ENCODE results near the gene NEGR1. TPM values are rescaled to one million over a fixed set of nuclear protein-coding genes. Genes with fewer than 3 reads are reported as not detected.

NEGR1 gene
- total and polyA plus RNA-seq, 4 donors: 0.08 to 0.14 (median 0.12) TPM; not detected in 1

DNA sequence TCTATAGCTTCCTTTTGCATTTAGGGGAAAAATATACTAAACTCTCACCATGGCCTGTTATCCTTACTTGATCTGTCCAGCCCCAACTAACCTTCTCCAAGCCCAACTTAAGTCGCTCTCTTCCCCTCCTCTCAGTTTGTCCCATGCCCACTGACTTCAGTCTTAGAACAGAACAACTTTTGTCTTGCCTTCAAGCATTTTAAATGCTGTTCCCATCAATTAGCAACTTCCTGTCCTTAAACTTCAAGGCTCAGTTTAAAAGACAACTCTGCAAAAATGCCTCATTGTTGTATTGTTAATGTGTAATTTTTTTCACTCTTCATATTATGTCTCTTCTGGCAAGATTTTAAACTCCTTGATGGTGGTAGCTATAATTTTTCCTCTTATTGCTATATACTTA, 526.9 kb downstream of the NEGR1 start:
- Histone ChIP-seq H3K9me3 (ENCODE audit: control insufficient read depth in 4 of 4, low read length in 3 of 4) (no peaks in the 10 kb centered on the region), H3K27me3 (ENCODE audit: control insufficient read depth in 4 of 4, insufficient read depth in 4 of 4, low read length in 3 of 4) (no peaks in the 10 kb centered on the region), H3K9ac (ENCODE audit: low read depth in 1 of 2, low read length in 2 of 2) (no peak overlapping the region), H3K4me3 (ENCODE audit: low read depth in 1 of 3, low read length in 3 of 3) (no peak overlapping the region), H3K36me3 (ENCODE audit: control insufficient read depth in 4 of 4, insufficient read depth in 3 of 4, low read depth in 1 of 4, low read length in 3 of 4) (no peaks in the 10 kb centered on the region), H3K27ac (ENCODE audit: low read depth in 1 of 2, low read length in 2 of 2) (no peak overlapping the region), H3K4me1 (ENCODE audit: control insufficient read depth in 4 of 4, insufficient read depth in 4 of 4, low read length in 3 of 4) (no peaks in the 10 kb centered on the region)
- TF ChIP-seq HNF4G (IDR thresholded peaks at IDR 0.05) (no peak), TAF1 (conservative IDR thresholded peaks at IDR 0.05) (no peak), FOXA2 (IDR thresholded peaks at IDR 0.05) (no peak), JUND (IDR thresholded peaks at IDR 0.05) (no peak), HNF4A (conservative IDR thresholded peaks at IDR 0.05) (no peak), RAD21 (IDR thresholded peaks at IDR 0.05) (no peak), EGR1 (IDR thresholded peaks at IDR 0.05; ENCODE audit: low read depth in 2 of 2) (no peak), YY1 (IDR thresholded peaks at IDR 0.05) (no peak), RXRA (IDR thresholded peaks at IDR 0.05) (no peak), FOXA1 (IDR thresholded peaks at IDR 0.05) (no peak), NR2F2 (IDR thresholded peaks at IDR 0.05) (no peak)
- TF ChIP-seq, protein P1, sequence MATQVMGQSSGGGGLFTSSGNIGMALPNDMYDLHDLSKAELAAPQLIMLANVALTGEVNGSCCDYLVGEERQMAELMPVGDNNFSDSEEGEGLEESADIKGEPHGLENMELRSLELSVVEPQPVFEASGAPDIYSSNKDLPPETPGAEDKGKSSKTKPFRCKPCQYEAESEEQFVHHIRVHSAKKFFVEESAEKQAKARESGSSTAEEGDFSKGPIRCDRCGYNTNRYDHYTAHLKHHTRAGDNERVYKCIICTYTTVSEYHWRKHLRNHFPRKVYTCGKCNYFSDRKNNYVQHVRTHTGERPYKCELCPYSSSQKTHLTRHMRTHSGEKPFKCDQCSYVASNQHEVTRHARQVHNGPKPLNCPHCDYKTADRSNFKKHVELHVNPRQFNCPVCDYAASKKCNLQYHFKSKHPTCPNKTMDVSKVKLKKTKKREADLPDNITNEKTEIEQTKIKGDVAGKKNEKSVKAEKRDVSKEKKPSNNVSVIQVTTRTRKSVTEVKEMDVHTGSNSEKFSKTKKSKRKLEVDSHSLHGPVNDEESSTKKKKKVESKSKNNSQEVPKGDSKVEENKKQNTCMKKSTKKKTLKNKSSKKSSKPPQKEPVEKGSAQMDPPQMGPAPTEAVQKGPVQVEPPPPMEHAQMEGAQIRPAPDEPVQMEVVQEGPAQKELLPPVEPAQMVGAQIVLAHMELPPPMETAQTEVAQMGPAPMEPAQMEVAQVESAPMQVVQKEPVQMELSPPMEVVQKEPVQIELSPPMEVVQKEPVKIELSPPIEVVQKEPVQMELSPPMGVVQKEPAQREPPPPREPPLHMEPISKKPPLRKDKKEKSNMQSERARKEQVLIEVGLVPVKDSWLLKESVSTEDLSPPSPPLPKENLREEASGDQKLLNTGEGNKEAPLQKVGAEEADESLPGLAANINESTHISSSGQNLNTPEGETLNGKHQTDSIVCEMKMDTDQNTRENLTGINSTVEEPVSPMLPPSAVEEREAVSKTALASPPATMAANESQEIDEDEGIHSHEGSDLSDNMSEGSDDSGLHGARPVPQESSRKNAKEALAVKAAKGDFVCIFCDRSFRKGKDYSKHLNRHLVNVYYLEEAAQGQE (IDR thresholded peaks at IDR 0.05): no peak
- TF ChIP-seq, protein P2, sequence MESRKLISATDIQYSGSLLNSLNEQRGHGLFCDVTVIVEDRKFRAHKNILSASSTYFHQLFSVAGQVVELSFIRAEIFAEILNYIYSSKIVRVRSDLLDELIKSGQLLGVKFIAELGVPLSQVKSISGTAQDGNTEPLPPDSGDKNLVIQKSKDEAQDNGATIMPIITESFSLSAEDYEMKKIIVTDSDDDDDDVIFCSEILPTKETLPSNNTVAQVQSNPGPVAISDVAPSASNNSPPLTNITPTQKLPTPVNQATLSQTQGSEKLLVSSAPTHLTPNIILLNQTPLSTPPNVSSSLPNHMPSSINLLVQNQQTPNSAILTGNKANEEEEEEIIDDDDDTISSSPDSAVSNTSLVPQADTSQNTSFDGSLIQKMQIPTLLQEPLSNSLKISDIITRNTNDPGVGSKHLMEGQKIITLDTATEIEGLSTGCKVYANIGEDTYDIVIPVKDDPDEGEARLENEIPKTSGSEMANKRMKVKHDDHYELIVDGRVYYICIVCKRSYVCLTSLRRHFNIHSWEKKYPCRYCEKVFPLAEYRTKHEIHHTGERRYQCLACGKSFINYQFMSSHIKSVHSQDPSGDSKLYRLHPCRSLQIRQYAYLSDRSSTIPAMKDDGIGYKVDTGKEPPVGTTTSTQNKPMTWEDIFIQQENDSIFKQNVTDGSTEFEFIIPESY (IDR thresholded peaks at IDR 0.05): no peak
- TF ChIP-seq, protein P3, sequence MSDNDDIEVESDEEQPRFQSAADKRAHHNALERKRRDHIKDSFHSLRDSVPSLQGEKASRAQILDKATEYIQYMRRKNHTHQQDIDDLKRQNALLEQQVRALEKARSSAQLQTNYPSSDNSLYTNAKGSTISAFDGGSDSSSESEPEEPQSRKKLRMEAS (IDR thresholded peaks at IDR 0.05): no peak
- TF ChIP-seq, protein P4, sequence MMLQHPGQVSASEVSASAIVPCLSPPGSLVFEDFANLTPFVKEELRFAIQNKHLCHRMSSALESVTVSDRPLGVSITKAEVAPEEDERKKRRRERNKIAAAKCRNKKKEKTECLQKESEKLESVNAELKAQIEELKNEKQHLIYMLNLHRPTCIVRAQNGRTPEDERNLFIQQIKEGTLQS (IDR thresholded peaks at IDR 0.05): no peak
- no peak for DNase-seq (ENCODE audit: low spot score)
- 70% methylated on average over 1 of the region's 1 CpG for WGBS

DNA sequence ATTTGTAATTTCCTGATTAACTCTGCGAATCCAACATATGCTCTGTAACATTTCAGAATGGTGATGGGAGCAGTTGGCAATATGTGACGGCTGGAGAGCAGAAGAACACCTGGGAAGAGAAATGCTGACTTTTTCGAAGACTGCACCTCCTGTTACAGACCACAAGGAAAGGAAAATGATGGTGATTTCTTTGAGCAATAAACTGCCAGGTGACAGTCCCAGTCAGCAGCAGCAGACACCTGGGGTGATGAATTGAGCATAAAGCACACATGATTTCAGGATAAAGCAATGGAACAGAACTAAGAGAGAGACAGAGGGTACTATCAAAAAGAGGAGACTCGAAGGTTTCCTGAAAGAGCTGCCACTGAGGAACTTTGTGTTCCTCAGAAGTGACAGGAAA, 528.6 kb downstream of the NEGR1 start:
- Histone ChIP-seq H3K36me3 (ENCODE audit: control insufficient read depth in 4 of 4, insufficient read depth in 3 of 4, low read depth in 1 of 4, low read length in 3 of 4) (no peaks in the 10 kb centered on the region), H3K9ac (ENCODE audit: low read depth in 1 of 2, low read length in 2 of 2) (no peak overlapping the region), H3K4me3 (ENCODE audit: low read depth in 1 of 3, low read length in 3 of 3) (no peak overlapping the region), H3K9me3 (ENCODE audit: control insufficient read depth in 4 of 4, low read length in 3 of 4) (no peaks in the 10 kb centered on the region), H3K4me1 (ENCODE audit: control insufficient read depth in 4 of 4, insufficient read depth in 4 of 4, low read length in 3 of 4) (no peaks in the 10 kb centered on the region), H3K27ac (ENCODE audit: low read depth in 1 of 2, low read length in 2 of 2) (no peak overlapping the region), H3K27me3 (ENCODE audit: control insufficient read depth in 4 of 4, insufficient read depth in 4 of 4, low read length in 3 of 4) (no peaks in the 10 kb centered on the region)
- 70% methylated on average over 4 of the region's 4 CpGs for WGBS
- no peak for DNase-seq (ENCODE audit: low spot score)
- TF ChIP-seq NR2F2 (IDR thresholded peaks at IDR 0.05): no peak
